Gastrocnemius medialis (tissue), 4 donors: ENCODE measurements around the gene RPL27A. TPM values are rescaled to one million over a fixed set of nuclear protein-coding genes. Genes with fewer than 3 reads are reported as not detected.

ENCODE experiments used
- ATAC-seq, 2 donors: fragments of 150-250 bp; one replicate each; pipeline ENCODE4 v1.9.1; 2016
- DNase-seq, 2 donors: peaks; one replicate each; pipeline ENCODE4 v3.0.0-alpha.2; 2019
- H3K27ac ChIP-seq, 4 donors: fragments of 200-600 bp; sonication (generic); 1 replicate in 1 of 4; 2 replicates in 3 of 4; pipeline ENCODE4 v1.5.1; 2016 to 2018; ENCODE audit warnings: mild to moderate bottlenecking in 2 of 4, moderate library complexity in 1 of 4
- H3K27me3 ChIP-seq, 3 donors: fragments of 200-600 bp; sonication (generic) in 2 of 3; 1 replicate in 1 of 3; 2 replicates in 2 of 3; pipeline versions ENCODE4 v1.5.1 to v1.6.0; 2016 to 2019; ENCODE audit warnings: mild to moderate bottlenecking in 1 of 3, moderate library complexity in 1 of 3
- H3K36me3 ChIP-seq, 2 donors: fragments of 200-600 bp; sonication (generic) in 1 of 2; one replicate each; pipeline ENCODE4 v1.5.1; 2017 to 2018
- H3K4me1 ChIP-seq, 2 donors: fragments of 200-600 bp; sonication (generic) in 1 of 2; one replicate each; pipeline ENCODE4 v1.5.1; 2016 to 2017; ENCODE audit warnings: mild to moderate bottlenecking in 2 of 2
- H3K4me3 ChIP-seq, 4 donors: fragments of 200-600 bp; sonication (generic) in 3 of 4; 1 replicate in 1 of 4; 2 replicates in 3 of 4; pipeline ENCODE4 v1.5.1; 2016 to 2019; ENCODE audit warnings: mild to moderate bottlenecking in 2 of 4
- H3K9me3 ChIP-seq, 3 donors: fragments of 200-600 bp; sonication (generic) in 2 of 3; 1 replicate in 1 of 3; 2 replicates in 2 of 3; pipeline ENCODE4 v1.5.1; 2016 to 2019
- POLR2A ChIP-seq, 2 donors: fragments of 450-650 bp; IDR thresholded peaks; one replicate each; pipeline ENCODE4 v1.6.1; 2017; ENCODE audit warnings: antibody characterized with exemption in 2 of 2, mild to moderate bottlenecking in 2 of 2, moderate library complexity in 2 of 2
- in situ Hi-C, 4 donors: fragments of 200-750 bp; cut with MboI; loops; one replicate each; pipeline versions ENCODE4 v1.15.0 to v1.8.0; 2017; ENCODE audit warnings: low sequenced_read_pairs in 4 of 4
- intact Hi-C: fragments of 100-400 bp; cut with DNase I; formaldehyde crosslinking; loops from one replicate; pipeline ENCODE4 v1.15.1; 2023; ENCODE audit warnings: low total_unique reads
- total RNA-seq, 4 donors: library from RNA; depleted of rRNA; stranded (reverse); fragments of >200 nt; gene quantifications; one replicate each; pipeline versions ENCODE4 v1.1.0 to v1.2.3, GENCODE V29; 2016
- TF ChIP-seq, protein P1 (sequence below), 5 experiments: fragments of 450-650 bp in 3 of 5; fragments of 200-600 bp in 2 of 5; sonication (generic) in 2 of 5; IDR thresholded peaks in 4 of 5; conservative IDR thresholded peaks in 1 of 5; 1 replicate in 4 of 5; 2 replicates in 1 of 5; pipeline ENCODE4 v1.5.1; 2016 to 2019; ENCODE audit warnings: antibody characterized with exemption in 5 of 5, mild to moderate bottlenecking in 3 of 5, moderate library complexity in 3 of 5

The RPL27A gene
- total RNA-seq, 4 donors from 2014 or later = 598 to 693 (median 633) TPM

DNA sequence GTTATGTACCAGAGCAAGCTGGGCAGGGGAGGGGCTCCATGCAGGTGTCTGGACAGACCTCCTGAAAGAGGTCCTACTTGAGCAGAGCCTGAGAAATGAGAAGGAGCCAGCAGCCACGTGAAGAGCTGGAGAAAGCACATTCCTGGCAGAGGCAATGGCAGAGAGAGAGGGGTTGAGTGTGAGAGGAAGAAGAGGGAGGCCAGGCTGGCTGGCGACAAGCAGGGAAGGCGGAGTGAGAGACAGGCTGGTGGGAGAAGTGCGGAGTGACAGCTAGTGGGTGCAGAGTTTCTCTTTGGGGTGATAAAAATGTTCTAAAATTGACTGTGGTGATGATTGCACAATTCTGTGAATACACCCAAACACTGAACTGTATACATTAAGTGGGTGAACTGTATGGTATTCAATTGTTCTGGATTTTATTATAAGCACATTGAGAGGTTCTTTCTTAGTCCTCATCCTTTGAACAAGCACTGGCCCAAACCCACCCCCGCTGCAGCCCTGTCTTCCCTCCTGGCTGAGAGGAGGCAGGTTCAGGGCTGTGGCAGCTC lies 29.4 kb downstream of the RPL27A start:
- in situ Hi-C loops (no loop called here), intact Hi-C loops (no loop called here)
- Histone ChIP-seq H3K36me3 (peaks cover 0 to 9% of the 10 kb centered on the region in 2 donors), H3K9me3 (no peaks in the 10 kb centered on the region), H3K27me3 (no peaks in the 10 kb centered on the region), H3K4me3 (no peak overlapping the region), H3K27ac (no peak overlapping the region), H3K4me1 (peaks cover 49 to 62% of the 10 kb centered on the region in 2 donors)
- ATAC-seq (no peak), DNase-seq (no peak)
- TF ChIP-seq, protein P1, sequence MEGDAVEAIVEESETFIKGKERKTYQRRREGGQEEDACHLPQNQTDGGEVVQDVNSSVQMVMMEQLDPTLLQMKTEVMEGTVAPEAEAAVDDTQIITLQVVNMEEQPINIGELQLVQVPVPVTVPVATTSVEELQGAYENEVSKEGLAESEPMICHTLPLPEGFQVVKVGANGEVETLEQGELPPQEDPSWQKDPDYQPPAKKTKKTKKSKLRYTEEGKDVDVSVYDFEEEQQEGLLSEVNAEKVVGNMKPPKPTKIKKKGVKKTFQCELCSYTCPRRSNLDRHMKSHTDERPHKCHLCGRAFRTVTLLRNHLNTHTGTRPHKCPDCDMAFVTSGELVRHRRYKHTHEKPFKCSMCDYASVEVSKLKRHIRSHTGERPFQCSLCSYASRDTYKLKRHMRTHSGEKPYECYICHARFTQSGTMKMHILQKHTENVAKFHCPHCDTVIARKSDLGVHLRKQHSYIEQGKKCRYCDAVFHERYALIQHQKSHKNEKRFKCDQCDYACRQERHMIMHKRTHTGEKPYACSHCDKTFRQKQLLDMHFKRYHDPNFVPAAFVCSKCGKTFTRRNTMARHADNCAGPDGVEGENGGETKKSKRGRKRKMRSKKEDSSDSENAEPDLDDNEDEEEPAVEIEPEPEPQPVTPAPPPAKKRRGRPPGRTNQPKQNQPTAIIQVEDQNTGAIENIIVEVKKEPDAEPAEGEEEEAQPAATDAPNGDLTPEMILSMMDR (IDR thresholded peaks at IDR 0.05 in 4 of 5, conservative IDR thresholded peaks at IDR 0.05 in 1 of 5) = no peak
- TF ChIP-seq POLR2A (IDR thresholded peaks at IDR 0.05) = no peak

DNA sequence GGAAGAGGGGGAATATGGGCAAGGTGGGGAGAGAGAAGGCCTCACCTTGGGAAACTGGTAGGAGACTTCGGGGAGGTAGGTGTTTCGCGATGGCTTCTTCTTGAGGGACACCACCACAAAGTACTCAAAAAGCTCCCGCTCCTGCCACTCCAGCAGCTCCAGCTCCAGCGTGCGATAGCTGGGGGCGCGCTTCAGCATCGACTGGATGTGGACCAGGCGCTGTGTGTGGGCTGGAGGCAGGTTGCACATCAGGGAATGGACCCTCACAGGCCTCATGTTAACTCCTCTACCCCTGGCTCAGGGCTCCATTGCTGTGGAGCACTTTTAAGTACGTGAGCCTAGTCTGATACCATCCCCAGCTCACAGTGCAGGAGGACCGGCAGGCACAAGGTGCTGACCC lies 29.9 kb downstream of the RPL27A start:
- ATAC-seq (no peak), DNase-seq (no peak)
- no peak overlapping the region for H3K27ac ChIP-seq
- TF ChIP-seq POLR2A (IDR thresholded peaks at IDR 0.05) = no peak
- TF ChIP-seq, protein P1 (IDR thresholded peaks at IDR 0.05 in 4 of 5, conservative IDR thresholded peaks at IDR 0.05 in 1 of 5) = no peak
- no peaks in the 10 kb centered on the region for H3K27me3 ChIP-seq
- peaks cover 48 to 63% of the 10 kb centered on the region in 2 donors for H3K4me1 ChIP-seq
- no peak overlapping the region for H3K4me3 ChIP-seq
- no peaks in the 10 kb centered on the region for H3K9me3 ChIP-seq
- intact Hi-C loops = no loop called here
- peaks cover 0 to 9% of the 10 kb centered on the region in 2 donors for H3K36me3 ChIP-seq
- in situ Hi-C loops = no loop called here

DNA sequence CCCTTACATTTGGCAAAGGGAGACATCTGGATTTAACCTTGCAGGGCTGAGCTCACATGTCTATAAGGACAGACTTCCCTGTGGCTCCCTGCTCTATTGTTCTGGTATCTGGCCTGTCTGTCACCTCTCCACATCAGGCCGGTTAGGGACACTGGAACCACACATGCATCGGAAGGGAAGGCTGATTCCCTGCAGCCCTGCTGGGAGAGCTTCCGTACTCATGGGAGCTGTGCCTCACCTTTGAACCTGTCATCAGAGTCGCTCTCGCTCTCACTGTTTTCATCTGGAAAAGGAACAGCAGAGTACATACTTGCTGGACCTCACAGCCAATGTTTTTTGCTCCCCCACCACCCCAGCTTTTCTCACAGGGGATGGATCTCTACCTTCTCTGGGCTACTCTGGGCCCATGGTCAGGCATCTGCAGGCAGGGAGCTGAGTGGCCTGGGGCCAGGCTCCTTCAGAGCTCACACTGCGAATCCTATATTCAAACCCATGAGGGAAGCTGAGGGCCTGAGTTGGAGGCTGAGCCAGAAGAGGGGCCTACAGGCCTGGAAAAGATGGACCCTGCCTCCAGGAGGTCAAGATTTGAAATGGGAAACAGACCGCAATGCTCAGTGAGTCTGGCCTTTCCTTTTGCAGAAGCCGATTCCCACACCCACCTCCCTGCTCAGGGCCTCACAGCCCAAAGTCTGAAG lies 31.3 kb downstream of the RPL27A start:
- Histone ChIP-seq H3K27ac (peak overlapping the region; percentile 23 to 79 (median 49)), H3K4me3 (no peak overlapping the region), H3K9me3 (no peaks in the 10 kb centered on the region), H3K4me1 (peaks cover 48 to 61% of the 10 kb centered on the region in 2 donors), H3K36me3 (peaks cover 0 to 9% of the 10 kb centered on the region in 2 donors), H3K27me3 (no peaks in the 10 kb centered on the region)
- no peak for ATAC-seq
- in situ Hi-C loops (no loop called here), intact Hi-C loops (no loop called here)
- no peak for DNase-seq
- TF ChIP-seq, protein P1 (IDR thresholded peaks at IDR 0.05 in 4 of 5, conservative IDR thresholded peaks at IDR 0.05 in 1 of 5) = no peak
- TF ChIP-seq POLR2A (IDR thresholded peaks at IDR 0.05) = no peak

DNA sequence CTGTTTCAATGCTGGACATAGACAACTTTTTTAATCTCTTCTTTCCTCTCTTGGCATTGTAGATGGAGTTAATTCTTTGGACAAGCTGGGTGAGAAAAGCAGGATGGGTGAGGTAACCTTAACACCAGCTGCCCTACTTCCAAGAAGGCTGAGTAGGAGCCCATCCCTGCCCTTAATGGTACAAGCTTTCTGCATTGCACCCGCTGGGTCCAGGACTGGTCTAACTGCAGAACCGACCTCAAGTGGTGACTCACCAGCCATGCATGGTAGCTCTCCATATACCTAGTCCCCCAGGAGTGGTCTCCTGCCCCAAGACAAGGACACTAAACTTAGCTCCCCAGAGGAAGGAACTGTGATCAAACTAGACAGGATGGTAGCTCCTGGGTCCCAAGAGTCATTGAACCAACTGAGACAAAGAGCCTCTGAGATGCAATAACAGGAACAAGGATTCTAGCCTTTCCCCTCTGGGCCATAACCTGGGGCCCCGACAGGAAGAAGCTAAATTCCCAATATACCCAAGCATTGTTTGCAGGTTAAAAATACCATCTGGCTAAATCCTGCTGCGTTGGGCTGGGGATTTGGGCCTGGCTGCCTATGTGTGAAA lies 32.1 kb downstream of the RPL27A start:
- Histone ChIP-seq H3K27ac (peak overlapping the region; percentile 52 to 79 (median 64)), H3K27me3 (no peaks in the 10 kb centered on the region), H3K4me3 (no peak overlapping the region), H3K4me1 (peaks cover 49 to 61% of the 10 kb centered on the region in 2 donors), H3K9me3 (no peaks in the 10 kb centered on the region), H3K36me3 (peaks cover 0 to 9% of the 10 kb centered on the region in 2 donors)
- no peak for ATAC-seq
- in situ Hi-C loops = no loop called here
- intact Hi-C loops = loop anchor here (5.0 kb wide), 2 partner anchors 32 to 98 kb away; partner anchors contain the start of genes RPL27A and TRIM66
- DNase-seq = no peak
- TF ChIP-seq POLR2A (IDR thresholded peaks at IDR 0.05) = no peak
- TF ChIP-seq, protein P1 (IDR thresholded peaks at IDR 0.05 in 4 of 5, conservative IDR thresholded peaks at IDR 0.05 in 1 of 5) = no peak
